Endothelial cell of hepatic sinusoid (primary cell): ENCODE data around the gene COX6A1.

ENCODE experiments used
- in situ Hi-C: cut with HindIII; loops from 2 replicates; pipeline ENCODE4 v1.10.0; 2017; ENCODE audit warnings: low sequenced_read_pairs

Gene COX6A1

DNA sequence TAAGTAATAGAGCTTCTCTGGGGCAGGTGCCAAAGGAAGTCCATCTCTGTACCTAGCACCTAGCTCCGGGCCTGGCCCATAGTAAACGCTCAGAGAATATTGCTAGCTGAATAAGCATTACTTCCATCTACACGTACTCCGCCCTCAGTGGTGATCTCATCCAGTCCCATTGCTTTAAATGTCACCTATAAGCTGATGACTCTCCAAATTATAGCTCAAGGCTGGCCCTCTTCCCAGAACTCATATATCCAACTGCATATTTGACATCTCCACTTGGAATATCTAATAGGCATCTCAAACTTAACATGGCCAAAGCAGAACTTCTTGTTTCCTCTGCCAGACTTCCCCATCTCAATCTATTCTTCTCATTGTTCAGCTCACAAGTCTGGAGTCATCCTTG is 51.1 kb downstream of the COX6A1 start:
- in situ Hi-C loops: no loop called here

DNA sequence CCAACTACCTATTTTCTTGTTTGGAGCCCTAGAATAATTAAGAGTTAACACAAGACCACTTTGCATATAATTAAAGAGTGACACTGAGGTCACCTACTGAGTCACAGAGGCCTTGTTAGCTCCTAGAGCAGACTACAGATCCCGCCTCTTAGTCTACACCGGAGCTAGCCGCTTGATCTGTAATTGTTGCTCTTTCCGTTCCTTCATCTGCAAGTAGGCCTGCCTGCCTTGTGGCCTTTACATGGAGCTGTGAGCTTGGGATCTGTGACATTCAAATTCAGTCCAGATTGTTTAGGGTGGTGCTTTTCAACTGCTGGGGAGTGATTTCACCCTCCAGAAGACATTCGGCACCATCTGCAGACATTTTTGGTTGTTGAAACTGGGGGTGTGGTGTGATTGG is 52.4 kb downstream of the COX6A1 start:
- in situ Hi-C loops: loop anchor here (5.0 to 10.0 kb wide), 2 partner anchors 92 to 1474 kb away; partner anchors contain the start of gene POP5
